ENCODE data around the gene ACAA1.
"Not testable (repeated sequence)": the region's sequence is repeated elsewhere in the genome, so short reads cannot be mapped to it uniquely, and the experiment has no call there.

ACAA1 gene

DNA sequence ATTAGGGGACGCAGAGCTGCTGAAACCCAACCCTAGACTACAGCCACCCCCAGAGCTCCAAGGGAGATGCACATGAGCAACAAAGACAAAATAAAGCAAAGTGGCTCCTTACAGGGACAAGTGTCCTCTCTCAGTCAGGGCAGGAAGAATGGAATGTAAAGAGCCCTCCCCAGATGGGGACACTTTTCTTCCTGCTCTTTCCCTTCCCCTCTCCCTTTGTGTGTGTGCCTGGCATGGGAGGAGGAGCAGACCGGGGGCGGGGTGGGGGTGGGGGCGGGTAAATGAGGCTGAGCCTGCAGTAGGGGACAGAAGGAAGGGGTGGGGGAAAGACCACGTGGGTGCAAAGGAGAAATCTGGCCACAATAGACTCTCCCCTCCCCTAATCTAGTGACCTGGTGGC is 37.4 kb downstream of the ACAA1 start:
- DNase-seq = no peak

DNA sequence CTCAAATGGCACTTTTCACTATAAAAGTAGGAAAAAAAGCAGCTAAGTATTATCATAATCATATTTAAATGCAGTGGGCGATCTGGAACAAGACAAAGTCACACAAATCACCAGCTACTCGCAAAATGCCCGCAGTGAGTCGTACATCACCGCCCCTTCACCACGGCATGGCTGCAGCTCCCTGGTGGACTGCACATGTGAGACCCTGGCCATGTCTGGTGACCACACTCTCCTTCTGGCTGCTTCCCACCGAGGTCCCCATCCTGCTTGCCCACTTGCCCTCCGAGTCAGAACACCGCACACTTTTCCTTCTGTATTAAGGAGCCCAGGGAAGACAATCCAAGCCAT is 38.6 kb downstream of the ACAA1 start:
- no peak for DNase-seq

DNA sequence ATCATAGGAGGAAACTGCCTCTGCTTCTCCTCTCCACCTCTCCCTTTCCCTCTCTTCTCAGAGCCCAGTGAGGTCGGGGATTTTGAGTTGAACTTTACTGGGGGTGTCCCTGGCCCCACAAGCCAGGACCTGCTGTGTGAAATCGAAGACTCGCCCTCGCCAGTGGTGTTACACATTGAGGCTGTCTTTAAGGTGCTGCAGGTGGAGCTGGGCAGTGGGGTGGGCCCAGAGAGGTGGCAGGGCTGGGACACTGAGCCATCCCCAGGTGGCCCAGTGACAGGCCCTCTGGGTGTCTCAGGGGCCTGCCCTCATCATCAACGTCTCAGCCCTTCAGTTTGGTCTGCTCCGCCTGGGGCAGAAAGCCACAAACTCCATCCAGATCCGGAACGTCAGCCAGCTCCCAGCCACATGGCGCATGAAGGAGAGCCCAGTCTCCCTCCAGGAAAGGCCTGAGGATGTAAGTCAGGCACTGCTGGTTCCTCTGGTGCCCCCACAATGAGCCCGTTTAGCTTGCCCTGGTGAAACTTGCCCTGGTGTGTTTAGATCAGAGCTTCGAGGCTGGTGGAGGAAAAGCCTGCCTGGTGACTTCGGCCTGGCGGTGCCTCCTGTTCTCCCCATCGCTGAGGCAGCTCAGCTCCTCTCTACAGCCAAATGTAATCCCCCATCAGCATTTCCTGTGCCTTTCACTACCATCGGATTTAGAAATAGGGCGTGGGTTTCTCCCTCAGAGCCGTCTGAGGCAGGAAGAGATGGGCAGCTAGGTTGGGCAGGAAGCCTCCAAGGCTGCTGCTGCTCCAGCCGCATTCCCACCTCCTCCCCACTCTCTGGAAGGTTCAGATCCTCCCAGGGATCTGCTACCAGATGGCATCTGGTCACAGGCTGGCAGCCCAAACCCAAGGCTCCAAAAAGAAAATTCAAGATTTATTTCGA is 39.2 kb downstream of the ACAA1 start:
- DNase-seq = no peak

DNA sequence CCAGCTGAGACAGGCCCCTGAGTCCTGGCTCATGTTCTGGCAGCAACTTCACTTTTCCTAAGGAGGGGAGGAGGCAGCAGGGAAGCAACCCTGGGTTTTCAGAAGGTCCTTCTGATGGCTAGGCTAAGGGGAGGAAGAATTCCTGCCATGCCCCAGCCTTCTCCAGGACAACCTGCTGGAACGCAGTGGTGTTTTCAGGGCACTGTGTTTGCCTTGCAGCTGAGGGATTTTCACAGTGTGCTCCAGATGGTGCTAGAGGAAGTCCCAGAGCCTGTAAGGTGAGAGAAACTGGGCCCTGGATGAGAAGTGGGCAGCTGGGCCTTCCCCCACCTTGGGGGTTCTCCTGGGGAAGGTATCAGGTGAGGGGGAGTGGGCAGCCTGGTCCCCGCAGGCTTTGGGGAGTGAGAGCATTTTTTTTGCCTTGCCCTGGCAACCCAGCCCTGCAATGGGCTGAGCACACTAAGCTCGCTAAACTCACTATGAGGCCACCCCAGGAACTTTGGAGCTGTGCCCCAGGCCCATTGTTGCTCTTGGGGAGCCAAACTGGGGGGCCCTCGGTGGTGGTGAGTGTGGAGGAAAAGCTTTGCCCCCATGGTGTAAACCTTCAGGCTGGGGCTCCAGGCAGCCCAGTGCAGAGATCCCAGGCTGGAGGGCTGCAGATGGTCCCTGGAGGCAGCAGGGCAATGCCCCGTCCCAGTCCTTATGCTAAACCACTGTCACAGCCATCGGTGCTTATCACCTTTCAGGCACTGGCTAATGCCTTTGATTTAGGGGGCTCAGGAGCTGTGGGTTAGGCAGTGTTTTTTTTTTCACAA is 41.1 kb downstream of the ACAA1 start:
- no peak for DNase-seq

DNA sequence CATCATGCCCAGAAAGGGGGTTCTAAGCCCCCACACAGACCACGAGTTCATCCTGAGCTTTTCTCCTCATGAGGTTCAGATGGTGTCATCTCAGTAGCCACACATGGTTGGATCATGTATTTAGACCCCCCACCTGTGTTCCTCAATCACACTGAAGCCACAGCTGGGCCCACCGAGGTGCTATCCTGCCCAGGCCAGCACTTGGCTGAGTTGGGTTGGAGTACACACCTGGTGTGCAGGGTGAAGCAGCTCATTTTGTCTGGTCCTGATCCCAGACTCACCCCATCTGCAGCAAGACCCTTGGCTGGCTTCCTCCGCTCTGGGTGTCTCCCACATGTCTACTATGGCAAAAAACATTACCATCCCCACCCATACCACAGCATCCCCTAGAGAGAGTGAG is 41.9 kb downstream of the ACAA1 start:
- DNase-seq = no peak

DNA sequence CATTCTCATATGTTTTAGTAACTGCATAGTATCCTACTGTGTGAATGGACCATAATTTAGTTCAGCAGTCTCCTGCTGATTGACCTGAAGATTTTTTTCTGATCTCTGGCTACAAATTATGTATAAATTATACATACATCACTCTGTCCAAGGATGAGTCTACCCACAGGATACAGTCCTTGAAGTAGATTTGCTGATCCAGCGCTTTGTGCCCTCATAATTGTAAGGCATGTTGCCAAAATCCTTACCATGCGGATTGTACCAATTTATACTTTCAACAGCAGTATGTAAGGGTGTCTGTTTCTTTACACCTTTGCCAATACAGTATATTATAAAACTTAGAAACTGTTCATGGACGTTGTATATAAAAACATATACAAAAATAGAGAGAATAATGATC is 46.5 kb downstream of the ACAA1 start:
- DNase-seq = no peak

DNA sequence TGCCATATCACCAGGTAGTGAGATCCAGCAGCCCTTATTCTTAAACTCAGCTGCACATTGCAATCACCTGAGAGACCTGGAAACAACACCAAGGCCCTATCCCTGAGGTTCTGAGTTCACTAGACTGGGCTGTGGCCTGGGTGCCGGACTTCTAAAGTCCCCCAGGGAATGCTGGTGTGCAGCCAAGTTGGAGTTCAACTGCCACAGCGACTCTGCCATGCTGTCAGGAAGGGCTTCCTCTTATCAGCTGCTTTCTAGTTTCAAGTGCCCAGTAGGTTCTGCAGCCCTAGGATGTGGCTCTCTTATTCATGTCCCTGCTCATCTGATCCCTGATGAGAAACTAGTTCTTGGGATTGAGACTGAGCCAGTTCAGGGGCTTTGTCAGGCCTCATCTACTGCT is 47.8 kb downstream of the ACAA1 start:
- no peak for DNase-seq

DNA sequence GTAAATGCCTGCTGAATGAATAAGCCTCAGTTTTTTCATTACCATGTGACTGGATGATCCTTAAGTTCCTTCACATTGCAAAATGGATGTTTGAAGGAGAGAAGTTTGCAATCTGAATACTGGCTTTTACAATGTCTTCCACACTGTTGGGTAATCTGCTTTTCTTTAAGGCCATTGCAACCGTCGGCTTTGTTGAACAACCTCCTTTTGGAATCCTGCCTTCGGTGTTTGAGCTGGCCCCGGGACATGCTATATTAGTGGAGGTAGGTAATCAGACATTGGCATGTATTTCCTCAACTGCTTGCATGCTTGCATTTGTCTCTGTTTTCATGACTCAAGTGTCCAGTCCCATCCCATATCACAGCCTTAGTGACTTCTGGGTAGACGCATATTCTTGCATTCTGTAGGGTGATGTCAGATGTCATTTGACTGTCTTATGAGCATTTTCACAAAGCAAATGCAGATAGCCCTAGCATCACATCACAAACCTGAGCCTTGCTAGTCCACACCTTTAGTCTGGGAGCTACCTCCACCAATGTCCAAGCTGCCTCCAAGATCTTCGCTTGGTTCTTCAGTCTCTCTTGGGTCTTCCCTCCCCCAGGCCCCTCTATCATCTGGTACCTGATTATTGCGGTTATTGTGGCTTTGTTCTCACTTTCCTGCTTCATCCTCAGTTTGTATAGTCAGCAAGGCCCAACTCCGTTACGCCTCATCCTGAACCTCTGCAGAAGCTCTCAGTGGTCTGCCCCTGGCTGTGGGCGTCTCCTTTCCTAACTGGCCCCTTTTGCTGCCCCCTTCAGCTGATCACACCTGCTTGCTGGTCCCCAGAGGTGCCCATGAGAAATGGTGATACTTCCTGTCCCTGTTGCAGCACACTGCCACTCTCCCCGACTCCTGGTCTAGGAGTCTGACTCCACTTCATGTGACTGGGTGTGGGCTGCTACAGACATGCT is 48.5 kb downstream of the ACAA1 start:
- DNase-seq = no peak

DNA sequence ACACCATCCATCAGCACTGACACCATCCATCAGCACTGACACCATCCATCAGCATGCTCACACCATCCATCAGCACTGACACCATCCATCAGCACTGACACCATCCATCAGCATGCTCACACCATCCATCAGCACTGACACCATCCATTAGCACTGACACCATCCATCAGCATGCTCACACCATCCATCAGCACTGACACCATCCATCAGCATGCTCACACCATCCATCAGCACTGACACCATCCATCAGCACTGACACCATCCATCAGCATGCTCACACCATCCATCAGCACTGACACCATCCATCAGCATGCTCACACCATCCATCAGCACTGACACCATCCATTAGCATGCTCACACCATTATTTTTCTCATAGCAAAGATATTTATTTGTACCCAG is 49.6 kb downstream of the ACAA1 start:
- DNase-seq = not testable (repeated sequence)

DNA sequence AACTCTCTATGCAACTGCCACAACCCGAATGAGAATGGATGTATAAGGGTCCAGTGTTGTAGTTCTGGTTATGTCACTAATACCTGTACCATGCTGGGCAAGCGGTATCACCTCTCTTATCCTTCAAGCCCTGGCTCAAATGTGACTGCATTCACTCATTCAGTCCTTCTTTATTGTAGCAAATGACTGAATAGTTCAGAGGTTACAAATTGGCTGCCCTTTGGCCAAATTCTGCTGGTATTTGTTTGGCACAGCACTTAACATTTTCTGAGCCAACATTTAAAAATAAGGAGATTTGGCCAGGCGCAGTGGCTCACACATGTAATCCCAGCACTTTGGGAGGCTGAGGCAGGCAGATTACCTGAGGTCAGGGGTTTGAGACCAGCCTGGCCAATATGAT is 50.4 kb downstream of the ACAA1 start:
- DNase-seq = no peak

DNA sequence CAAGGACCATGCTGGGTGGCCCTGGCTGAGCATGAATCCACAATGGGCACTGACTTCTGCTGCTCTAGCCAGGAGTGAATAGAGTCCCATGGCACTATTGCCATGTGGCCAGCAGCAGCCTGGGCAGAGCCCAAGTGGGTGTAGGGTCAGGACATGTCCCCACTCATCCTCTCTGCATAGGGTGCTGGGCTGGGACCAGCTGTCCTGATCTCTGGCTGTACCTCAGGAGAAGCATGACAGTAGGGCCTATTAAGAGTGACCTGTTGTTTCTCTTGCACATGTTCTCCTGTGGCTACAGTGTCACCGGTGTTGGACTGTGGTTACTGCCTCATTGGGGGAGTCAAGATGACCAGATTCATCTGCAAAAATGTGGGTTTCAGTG is 51.0 kb downstream of the ACAA1 start:
- DNase-seq = no peak

DNA sequence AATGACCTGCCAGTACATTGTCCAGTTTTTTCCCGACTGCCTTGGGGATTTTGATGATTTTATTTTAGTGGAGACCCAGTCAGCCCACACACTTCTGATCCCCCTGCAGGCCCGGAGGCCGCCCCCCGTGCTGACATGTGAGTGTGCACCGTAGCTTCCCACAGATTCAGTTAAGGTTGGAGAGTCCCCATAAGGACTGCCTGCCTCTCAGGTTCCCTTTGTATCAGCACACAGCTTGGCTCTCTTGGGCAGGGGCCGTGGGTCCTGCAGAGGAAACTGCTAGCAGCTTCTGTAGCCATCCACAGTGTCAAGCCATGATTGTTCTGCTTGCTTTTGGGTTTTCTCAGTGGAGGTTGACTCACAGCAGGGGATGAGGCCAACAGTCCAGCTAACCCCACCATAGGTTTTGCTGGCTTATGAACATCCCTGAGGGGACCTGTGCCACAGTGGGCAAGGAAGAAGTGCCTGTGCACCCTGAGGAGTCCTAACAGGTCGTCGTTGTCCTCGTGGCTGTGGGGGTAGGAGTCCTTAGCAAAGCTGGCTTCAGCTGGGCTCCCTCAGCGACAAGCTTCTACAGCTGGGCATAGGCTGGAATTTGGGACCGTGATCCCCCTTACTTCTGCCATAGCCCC is 51.5 kb downstream of the ACAA1 start:
- DNase-seq = no peak

DNA sequence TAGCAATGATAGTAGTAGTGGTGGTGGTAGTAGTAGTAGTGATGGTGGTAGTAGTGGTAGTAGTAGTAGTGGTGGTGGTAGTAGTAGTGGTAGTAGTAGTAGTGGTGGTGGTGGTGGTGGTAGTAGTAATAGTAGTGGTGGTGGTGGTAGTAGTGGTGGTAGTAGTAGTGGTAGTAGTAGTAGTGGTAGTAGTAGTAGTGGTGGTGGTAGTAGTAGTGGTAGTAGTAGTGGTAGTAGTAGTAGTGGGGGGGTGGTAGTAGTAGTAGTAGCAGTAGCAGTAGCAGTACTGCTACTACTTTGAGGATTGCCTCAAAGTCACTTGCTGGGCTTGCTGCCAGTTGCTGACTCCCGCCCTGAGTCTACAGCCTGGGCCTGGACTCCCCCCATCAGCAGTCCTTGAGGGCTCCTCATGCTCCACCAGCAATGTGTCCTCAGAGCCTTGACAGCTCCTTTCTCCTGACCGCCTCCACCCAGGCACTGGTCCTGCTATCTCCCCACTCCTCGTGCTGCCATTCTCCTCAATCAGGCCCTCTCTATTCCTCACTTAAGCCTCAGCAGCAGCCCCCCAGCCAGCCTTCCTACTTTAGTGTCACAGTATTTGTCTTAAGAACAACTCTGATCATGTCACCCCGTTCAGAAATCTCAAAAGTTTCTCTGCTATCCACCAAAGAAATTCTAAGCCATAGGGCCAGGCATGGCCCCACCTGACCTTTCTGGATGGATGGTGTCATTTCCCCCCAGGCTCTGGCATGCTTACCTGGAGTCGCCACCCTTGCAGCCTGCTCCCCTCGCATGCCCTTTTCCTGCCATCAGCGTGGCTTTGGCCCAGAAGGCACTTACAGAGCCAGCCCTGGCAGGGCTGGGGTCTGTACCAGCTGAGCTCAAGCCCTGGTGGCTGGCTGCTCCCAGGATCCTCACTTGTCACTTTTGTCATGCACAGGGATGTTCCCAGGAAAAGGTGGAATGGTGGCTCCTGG is 52.3 kb downstream of the ACAA1 start:
- DNase-seq = peak; percentile 16

DNA sequence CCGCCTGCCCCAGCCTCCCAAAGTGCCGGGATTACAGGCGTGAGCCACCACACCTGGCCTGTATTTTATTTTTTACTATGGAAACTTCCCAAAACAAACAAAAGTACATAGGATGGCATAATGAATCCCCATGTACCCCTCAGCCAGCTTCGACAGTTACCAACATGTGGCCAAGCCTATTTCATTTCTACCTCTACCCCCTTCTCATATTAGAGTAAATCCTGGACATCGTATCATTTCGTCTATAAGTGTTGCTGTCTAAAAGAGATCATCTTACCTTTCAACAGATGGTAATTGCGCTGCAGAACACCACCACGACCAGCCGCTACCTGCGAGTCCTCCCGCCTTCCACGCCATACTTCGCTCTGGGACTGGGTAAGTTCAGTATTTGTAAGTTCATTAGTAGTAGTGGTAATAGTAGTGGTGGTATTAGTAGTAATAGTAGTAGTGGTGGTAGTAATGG is 53.0 kb downstream of the ACAA1 start:
- DNase-seq = no peak

DNA sequence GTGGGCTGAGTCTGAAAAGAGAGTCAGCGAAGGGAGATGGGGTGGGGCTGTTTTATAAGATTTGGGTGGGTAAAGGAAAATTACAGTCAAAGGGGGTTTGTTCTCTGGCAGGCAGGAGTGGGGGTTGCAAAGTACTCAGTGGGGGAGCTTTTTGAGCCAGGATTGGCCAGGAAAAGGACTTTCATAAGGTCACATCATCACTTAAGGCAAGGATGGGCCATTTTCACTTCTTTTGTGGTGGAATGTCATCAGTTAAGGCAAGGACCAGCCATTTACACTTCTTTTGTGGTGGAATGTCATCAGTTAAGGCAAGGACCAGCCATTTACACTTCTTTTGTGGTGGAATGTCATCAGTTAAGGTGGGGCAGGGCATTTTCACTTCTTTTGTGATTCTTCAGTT is 53.7 kb downstream of the ACAA1 start:
- DNase-seq = not testable (repeated sequence)

DNA sequence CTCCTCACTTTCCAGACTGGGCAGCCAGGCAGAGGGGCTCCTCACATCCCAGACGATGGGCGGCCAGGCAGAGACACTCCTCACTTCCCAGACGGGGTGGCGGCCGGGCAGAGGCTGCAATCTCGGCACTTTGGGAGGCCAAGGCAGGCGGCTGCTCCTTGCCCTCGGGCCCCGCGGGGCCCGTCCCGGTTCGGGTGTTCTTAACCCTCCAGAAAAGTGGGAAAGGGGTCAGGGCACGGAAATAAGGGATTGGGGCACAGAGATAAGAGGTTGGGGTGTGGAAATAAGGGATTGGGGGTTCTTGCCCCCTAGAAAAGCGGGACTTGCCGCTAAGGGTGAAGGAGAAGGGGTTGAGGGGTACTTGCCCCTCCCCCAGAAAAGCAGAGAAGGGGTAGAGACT is 54.6 kb downstream of the ACAA1 start:
- DNase-seq = not testable (repeated sequence)

DNA sequence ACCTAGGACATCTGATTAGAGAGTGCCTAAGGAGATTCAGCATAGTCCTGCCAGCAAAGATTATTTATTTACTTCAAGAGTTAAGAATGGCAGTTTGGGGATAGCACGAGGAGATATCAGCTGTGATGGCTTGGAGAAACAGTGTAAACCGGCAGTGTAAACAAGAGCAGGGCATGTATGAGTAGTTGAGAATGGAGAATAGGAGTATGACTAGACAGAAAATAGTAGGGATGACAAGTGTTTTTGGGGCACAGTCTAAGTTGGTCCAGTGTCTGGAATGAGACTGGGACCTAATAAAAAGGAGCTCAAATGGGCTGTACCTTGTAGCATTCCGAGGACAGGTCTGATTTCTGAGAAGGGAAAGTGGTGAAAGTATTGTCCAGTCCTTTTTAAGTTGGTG is 59.9 kb downstream of the ACAA1 start:
- not testable (repeated sequence) for DNase-seq
